HG03432 (cell line): Measurements from ENCODE around the gene NDUFS6.
"Not testable (repeated sequence)": the region's sequence is repeated elsewhere in the genome, so short reads cannot be mapped to it uniquely, and the experiment has no call there.

ENCODE experiments used
- ATAC-seq: cut with Tn5 transposase; IDR thresholded peaks from one replicate; pipeline ENCODE4 v1.9.1; 2021; ENCODE audit warnings: mild to moderate bottlenecking, moderate library complexity; ENCODE audit not compliant: unreplicated experiment

Gene NDUFS6

GRCh38 chr5:1831257-1831656 lies 30.1 kb downstream of the NDUFS6 start:
- no peak for ATAC-seq

DNA sequence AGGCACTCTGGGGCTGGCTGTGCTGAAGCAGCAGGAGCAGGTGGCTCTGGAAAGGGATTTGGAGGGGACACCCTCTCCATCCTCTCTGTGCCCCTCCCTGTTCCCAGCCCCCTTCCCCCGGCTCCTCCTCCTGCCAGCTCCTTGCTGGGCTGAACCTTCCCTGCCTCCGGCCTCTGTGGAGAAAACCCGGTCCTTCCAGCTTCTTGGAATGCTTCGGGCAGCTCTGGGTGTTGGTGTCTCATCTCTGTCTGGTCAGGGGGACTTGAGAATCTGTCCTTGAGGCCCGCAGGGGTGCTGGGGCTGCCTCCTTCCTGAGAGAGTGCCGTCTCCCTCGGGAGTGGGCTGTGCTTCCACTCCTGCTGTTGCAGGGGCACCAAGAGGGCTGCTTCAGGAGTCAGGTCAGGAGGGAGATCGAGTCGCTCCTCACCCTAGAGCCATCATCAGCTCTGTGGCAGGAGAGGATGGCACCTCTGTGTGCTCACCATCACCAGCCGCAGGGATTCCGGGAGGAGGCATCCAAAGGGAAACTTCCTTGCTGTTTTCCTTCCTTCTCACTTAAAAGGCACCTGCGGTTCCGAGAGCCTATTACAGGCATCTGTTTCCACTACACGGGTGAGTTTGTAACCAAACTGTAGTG lies 30.6 kb downstream of the NDUFS6 start:
- no peak for ATAC-seq

DNA sequence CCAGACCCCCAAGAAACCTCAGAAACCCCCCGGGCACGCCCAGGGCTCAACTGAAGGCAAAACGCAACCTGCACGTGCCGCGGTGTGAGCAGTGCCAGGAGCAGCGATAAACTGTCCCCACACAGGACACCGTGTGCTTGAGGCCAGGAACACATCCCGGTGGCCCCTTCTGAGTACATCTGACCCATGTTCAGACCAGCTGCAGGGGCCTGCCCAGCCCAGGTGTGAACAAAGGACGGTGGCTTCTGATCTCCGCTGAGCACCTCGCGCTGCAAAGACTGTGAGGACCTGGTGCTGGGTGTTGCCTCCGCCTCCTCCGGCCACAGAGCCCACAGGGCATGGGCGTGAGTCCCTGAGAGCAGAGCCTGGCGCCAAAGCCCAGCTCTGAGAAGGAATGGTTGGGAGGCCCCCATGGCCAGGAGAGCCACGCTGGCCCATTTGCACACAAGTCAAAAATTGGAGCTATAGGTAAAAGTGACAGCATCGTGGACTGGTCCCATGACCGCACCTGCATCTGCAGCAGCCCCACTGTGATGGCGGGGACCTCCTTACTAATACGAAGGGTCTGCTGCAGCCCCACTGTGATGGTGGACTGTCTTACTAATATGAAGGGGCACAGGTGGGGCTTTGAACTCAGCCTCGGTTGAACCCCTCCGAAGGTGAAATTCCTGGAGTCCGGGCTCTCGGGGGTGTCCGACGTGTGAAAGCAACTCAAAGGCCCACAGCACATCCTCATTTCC lies 31.5 kb downstream of the NDUFS6 start:
- no peak for ATAC-seq

DNA sequence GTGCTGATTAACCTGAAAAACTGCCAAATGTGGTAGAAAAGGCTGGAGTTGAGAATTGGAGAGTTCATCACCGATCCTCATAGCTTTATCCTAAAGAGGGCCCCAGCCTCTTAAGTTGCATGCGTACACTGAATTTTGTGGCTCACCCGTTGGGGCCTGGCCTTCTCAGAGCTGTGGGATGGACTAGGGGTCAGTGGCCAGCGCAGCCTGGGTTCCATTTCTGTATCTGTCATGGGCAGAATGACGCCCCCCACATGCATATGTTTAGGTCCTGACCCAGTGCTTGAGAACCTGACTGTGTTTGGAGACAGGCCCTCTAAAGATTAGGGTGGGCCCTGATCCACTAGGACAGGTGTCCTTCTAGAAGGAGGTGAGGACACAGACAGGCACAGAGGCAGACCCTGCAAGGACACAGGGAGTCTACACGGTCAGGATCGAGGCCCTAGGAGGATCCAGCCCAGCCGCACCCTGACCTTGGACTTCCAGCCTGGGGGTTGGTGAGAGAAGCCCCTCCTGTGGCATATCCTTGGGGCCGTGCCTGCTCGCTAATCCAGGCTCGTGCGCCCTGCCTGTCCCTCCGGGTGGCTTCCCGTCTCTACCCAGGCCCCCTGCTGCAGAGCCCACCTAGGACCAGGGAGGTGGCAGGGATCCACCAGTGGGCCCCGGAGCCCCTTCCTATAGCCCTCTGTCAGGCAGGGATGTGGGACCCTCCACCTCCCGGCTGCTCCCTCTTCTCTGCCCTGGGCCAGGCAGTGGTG lies 32.2 kb downstream of the NDUFS6 start:
- ATAC-seq = no peak

DNA sequence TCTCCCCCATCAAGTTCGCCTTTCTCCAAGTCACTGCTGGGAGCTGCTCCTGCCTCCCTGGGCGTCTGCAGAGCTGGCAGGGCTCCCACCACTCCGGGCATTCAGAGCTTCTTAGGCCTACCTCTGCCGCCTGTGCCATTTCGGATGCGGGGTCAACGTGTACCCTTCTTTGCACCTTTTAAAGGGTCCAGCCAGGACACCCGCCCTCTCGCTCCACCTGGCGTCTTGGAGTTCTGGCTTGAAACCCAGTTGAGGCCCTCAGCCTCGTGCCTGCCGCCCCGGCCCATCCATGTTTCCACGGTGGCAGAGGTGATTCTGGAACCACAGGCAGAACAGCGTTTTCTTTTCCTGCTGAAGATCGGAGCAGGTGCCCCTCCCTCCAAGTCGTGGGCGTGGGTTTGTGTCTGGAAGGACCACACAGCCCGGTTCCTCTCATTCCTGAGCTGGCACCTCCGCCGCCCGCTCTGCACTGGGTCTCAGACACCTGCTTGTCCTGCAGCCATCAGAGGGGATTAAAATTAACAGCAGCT lies 32.9 kb downstream of the NDUFS6 start:
- no peak for ATAC-seq

GRCh38 chr5:1834721-1835429 lies 33.7 kb downstream of the NDUFS6 start:
- ATAC-seq = no peak

GRCh38 chr5:1835431-1835830 lies 34.2 kb downstream of the NDUFS6 start:
- ATAC-seq = no peak

DNA sequence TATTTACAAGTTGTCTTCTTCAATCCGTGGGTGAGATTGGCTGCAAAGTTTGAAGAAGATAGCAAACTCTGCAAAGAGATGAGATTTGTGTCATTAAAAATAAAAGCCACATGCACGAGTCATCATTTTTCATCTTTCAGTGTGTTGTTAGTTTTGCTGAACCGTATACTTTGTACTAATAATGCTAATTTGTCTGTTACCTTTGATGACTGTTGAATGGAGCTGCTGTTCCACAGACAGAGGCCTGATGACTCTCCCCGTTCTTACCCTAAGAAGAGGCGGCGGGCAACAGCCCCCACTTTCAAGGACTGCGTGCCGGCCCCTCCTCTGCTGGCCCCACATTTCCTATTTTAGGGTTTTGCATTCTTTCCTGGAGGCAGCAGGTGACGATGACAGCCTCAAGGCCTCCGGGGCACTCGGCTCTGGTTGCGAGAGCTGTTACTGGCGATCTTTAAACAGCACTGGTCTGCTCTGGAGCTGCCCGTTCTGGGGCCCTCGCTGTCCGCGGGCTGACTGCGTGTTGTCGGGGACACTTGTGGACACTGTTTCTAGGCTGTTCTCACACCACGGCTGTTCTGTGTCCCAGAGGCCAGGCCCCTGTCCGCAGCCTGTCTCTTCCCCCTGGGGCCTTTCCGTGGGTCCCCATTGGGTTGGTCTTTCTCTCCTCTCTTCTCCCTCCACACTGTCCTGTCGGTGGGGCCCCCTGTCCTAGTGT lies 35.1 kb downstream of the NDUFS6 start:
- ATAC-seq = no peak

DNA sequence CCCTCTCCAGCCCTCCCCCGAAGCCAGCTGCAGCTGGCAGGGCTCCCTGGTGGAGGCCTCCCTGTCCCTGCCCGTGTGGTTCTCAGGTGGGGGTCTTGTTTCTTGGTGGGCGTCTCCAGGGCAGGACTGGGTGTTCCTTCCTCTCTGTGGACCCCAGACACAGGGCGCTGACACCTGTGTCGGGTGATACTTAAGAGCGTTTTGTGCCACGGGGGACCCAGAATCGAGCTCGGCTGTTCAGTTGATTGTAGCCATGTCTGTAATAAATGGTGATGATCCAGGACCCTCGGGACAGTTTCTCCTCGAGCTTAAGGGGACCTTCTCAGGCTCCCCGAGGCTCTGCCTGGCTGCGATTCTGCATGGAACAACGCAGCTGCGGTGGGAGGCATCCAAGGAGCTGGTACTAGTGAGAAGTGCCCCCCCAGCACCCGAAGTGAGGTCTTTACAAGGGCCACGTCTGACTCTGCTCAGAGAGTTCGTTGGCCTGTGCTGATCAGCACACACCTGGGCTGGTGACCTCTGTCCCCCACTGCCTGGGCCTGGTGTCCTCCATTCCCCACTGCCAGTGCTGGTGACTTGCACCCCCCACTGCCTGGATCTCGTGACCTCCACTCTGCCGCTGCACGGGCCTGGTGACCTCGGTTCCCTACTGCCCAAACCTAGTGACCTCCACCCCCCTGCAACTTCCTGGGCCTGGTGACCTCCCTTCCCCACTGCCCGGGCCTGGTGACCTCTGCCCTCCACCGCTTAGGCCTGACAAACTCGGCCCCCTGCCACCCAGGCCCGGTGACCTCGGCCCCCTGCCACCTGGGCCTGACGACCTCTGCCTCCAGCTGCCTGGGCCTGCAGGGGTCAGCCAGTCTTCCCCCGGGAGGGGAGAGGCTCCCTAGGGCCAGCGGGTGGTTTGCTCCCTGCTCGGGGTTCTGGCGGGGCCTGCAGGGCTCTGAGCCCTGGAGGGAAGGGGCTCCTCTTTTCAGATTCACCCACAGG lies 36.0 kb downstream of the NDUFS6 start:
- no peak for ATAC-seq

- ATAC-seq = no peak
Observed at GRCh38 chr5:1838013-1838412, 36.8 kb downstream of the NDUFS6 start.

- no peak for ATAC-seq
Observed at GRCh38 chr5:1840071-1840547, 38.9 kb downstream of the NDUFS6 start.

- no peak for ATAC-seq
Observed at GRCh38 chr5:1840741-1841521, 39.7 kb downstream of the NDUFS6 start.

GRCh38 chr5:1842004-1842819 lies 41.0 kb downstream of the NDUFS6 start:
- no peak for ATAC-seq

DNA sequence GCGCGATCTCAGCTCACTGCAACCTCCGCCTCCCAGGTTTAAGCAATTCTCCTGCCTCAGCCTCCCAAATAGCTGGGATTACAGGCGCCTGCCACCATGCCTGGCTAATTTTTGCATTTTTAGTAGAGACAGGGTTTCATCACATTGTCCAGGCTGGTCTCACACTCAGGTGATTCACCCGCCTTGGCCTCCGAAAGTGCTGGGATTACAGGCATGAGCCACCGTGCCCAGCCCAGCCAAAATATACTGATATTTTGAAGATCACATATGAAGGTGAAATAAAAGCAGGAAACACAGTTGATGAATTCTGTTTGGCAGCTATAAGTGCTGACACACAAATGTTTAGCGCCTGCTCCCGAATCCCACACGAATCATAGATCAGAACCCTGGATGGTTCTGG lies 42.6 kb downstream of the NDUFS6 start:
- not testable (repeated sequence) for ATAC-seq

GRCh38 chr5:1844708-1845436 lies 43.7 kb downstream of the NDUFS6 start:
- ATAC-seq = no peak

GRCh38 chr5:1845696-1846095 lies 44.5 kb downstream of the NDUFS6 start:
- no peak for ATAC-seq

DNA sequence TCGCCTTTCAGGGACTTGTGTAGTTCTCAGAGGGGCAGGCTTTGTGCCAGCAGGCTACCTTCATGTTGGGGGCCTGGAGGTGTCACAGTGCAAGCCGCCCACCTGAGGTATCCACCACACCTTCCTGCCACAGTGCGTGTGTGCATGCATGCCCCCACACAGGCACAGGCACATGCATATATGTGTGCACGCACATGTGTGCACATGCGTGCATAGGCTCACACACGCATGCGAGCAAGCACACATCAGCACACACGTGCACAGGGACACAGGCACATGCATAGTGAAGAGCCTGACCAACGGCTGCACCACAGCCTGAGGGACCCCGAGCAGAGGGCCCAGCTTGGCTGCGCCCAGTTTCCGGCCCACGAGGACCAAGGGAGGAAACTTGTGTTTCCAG lies 45.4 kb downstream of the NDUFS6 start:
- no peak for ATAC-seq
